RWPE2 (cell line): ENCODE results near the gene MTERF1.
"Not testable (repeated sequence)": the region's sequence is repeated elsewhere in the genome, so short reads cannot be mapped to it uniquely, and the experiment has no call there.

Source experiments
- ATAC-seq: fragments of 200-7000 bp; cut with Tn5 transposase; 3 replicates; pipeline ENCODE4 v1.9.1; 2021; ENCODE audit warnings: low read depth
- DNase-seq: peaks from one replicate; pipeline ENCODE4 v3.0.0-alpha.2; 2020; ENCODE audit warnings: low spot score
- H3K27ac ChIP-seq: fragments of 450-650 bp; 2 replicates; pipeline ENCODE4 v1.5.1; 2017; ENCODE audit warnings: mild to moderate bottlenecking; ENCODE audit not compliant: poor library complexity, severe bottlenecking
- H3K27me3 ChIP-seq: fragments of 250-450 bp; sonication (Bioruptor Pico); 2 replicates; pipeline ENCODE4 v1.5.1; 2021; ENCODE audit warnings: mild to moderate bottlenecking, moderate library complexity; ENCODE audit not compliant: insufficient read depth, poor library complexity, severe bottlenecking
- H3K36me3 ChIP-seq: fragments of 250-450 bp; sonication (Bioruptor Pico); 2 replicates; pipeline ENCODE4 v1.5.1; 2020; ENCODE audit warnings: low read depth, mild to moderate bottlenecking, moderate library complexity
- H3K4me1 ChIP-seq: fragments of 250-450 bp; sonication (Bioruptor Pico); 2 replicates; pipeline ENCODE4 v1.5.1; 2021; ENCODE audit warnings: mild to moderate bottlenecking, moderate library complexity; ENCODE audit not compliant: insufficient read depth, poor library complexity, severe bottlenecking
- H3K4me3 ChIP-seq: fragments of 250-450 bp; sonication (Bioruptor Pico); 2 replicates; pipeline ENCODE4 v1.5.1; 2021; ENCODE audit warnings: mild to moderate bottlenecking, moderate library complexity; ENCODE audit not compliant: severe bottlenecking
- H3K9me3 ChIP-seq: fragments of 250-450 bp; sonication (Bioruptor Pico); 2 replicates; pipeline ENCODE4 v1.5.1; 2021; ENCODE audit warnings: mild to moderate bottlenecking, moderate library complexity; ENCODE audit not compliant: severe bottlenecking
- CTCF ChIP-seq: fragments of 450-650 bp; IDR thresholded peaks from one replicate; pipeline ENCODE4 v1.5.1; 2017; ENCODE audit warnings: mild to moderate bottlenecking, moderate library complexity; ENCODE audit not compliant: poor library complexity, severe bottlenecking

The MTERF1 gene

GRCh38 chr7:91894781-91895480, 14.4 kb upstream of the MTERF1 start:
- no peak overlapping the region for H3K27ac ChIP-seq
- no peak overlapping the region for H3K4me3 ChIP-seq
- ATAC-seq, result no peak
- TF ChIP-seq CTCF, result no peak
- peaks cover 8% of the 10 kb centered on the region for H3K4me1 ChIP-seq
- no peaks in the 10 kb centered on the region for H3K36me3 ChIP-seq
- H3K27me3 ChIP-seq, result no peaks in the 10 kb centered on the region
- DNase-seq, result no peak
- no peaks in the 10 kb centered on the region for H3K9me3 ChIP-seq

GRCh38 chr7:91893699-91894098, 13.2 kb upstream of the MTERF1 start:
- H3K4me1 ChIP-seq, H3K27me3 ChIP-seq, DNase-seq, H3K9me3 ChIP-seq, H3K4me3 ChIP-seq, ATAC-seq, H3K36me3 ChIP-seq, H3K27ac ChIP-seq: not testable (repeated sequence)

- Histone ChIP-seq H3K4me3 (no peak overlapping the region), H3K9me3 (no peaks in the 10 kb centered on the region), H3K27me3 (no peaks in the 10 kb centered on the region), H3K36me3 (no peaks in the 10 kb centered on the region), H3K4me1 (peaks cover 8% of the 10 kb centered on the region), H3K27ac (no peak overlapping the region)
- TF ChIP-seq CTCF, result no peak
- no peak for DNase-seq
- peak; percentile 84 for ATAC-seq
These were observed 12.4 kb upstream of the MTERF1 start for GRCh38 chr7:91892821-91893340.

- Histone ChIP-seq H3K4me1 (peaks cover 8% of the 10 kb centered on the region), H3K9me3 (no peaks in the 10 kb centered on the region), H3K4me3 (no peak overlapping the region), H3K36me3 (no peaks in the 10 kb centered on the region), H3K27me3 (no peaks in the 10 kb centered on the region), H3K27ac (no peak overlapping the region)
- DNase-seq, result no peak
- no peak for TF ChIP-seq CTCF
- ATAC-seq, result no peak
These were observed 11.7 kb upstream of the MTERF1 start for GRCh38 chr7:91892099-91892705.

GRCh38 chr7:91888271-91889175, 8.0 kb upstream of the MTERF1 start:
- not testable (repeated sequence) for H3K27ac ChIP-seq, H3K4me1 ChIP-seq, H3K36me3 ChIP-seq, H3K9me3 ChIP-seq, H3K4me3 ChIP-seq, H3K27me3 ChIP-seq, DNase-seq, ATAC-seq

- not testable (repeated sequence) for H3K36me3 ChIP-seq, H3K27me3 ChIP-seq, H3K4me1 ChIP-seq, H3K4me3 ChIP-seq, DNase-seq, H3K9me3 ChIP-seq, ATAC-seq, H3K27ac ChIP-seq
These were observed 7.1 kb upstream of the MTERF1 start for GRCh38 chr7:91887336-91888213.
